Stimulated activated effector memory CD8-positive, alpha-beta T cell treated with anti-CD3 and anti-CD28 coated beads, Interleukin-12 subunit alpha, Interleukin-12 subunit beta, amount 100 ng/mL, for 72 hours (primary cell): ENCODE measurements around the gene CASZ1.

Experiments
- ATAC-seq: fragments of 150-1000 bp; cut with Tn5 transposase; 2 replicates; pipeline ENCODE4 v1.10.0; 2021
- DNase-seq, 2 donors: peaks; one replicate each; pipeline ENCODE4 v3.0.0; 2021 to 2022; ENCODE audit warnings: low spot score in 2 of 2
- H3K27ac Mint-ChIP-seq: one replicate; pipeline ENCODE4 v1.8.0; 2022; ENCODE audit warnings: mild to moderate bottlenecking, mixed read lengths
- H3K36me3 Mint-ChIP-seq: one replicate; pipeline ENCODE4 v1.8.0; 2022; ENCODE audit warnings: mild to moderate bottlenecking, mixed read lengths
- H3K4me1 Mint-ChIP-seq: one replicate; pipeline ENCODE4 v1.8.0; 2022; ENCODE audit warnings: mixed read lengths
- H3K4me3 Mint-ChIP-seq: one replicate; pipeline ENCODE4 v1.8.0; 2022; ENCODE audit warnings: mild to moderate bottlenecking, mixed read lengths
- H3K9me3 Mint-ChIP-seq: one replicate; pipeline ENCODE4 v1.8.0; 2022; ENCODE audit warnings: mixed read lengths

The CASZ1 gene

DNA sequence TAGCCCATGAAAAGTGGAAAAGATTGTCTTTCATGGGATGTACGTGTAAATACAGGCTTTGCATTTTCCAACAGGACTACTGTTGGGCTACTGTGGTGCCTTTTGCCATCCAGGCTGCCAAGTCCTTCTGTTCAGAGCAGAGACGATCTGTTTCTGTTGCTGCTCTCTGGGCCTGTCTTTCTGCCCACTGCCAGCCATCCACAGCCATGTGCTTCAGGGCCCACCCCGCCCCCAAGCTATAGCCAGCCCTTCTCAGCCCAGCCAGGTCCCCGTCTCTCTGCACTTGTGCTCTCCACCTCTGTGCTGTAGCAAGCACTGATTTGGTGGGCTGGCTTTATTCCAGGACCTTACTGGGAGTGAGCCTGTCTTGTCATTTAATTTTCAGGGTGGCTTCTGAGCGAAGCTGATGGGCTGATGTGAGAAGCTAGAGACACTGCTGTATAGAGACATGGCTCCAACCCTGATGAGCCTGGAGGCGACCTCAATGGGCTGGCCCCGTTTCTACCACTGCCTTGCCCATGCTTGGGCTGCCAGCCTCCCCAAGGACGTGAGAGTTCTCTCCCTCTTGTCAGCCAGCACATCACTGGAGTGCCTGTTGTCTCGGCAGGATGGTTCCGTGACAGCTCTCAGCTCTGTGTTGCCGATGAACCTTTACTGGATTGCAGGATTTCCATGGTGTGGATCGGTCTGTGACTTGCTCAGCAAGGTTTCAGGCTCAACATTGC, 183.8 kb downstream of the CASZ1 start:
- ATAC-seq (no peak), DNase-seq (no peak)
- Mint-ChIP-seq H3K9me3 (no peaks in the 10 kb centered on the region), H3K4me3 (no peak overlapping the region), H3K27ac (no peak overlapping the region), H3K36me3 (peaks cover 7% of the 10 kb centered on the region), H3K4me1 (peaks cover 11% of the 10 kb centered on the region)

- H3K36me3 Mint-ChIP-seq: peaks cover 7% of the 10 kb centered on the region
- no peak overlapping the region for H3K27ac Mint-ChIP-seq
- no peaks in the 10 kb centered on the region for H3K9me3 Mint-ChIP-seq
- ATAC-seq: no peak
- no peak overlapping the region for H3K4me3 Mint-ChIP-seq
- no peak for DNase-seq
- H3K4me1 Mint-ChIP-seq: peaks cover 11% of the 10 kb centered on the region
These were observed 185.4 kb downstream of the CASZ1 start for GRCh38 chr1:10610901-10611600.

DNA sequence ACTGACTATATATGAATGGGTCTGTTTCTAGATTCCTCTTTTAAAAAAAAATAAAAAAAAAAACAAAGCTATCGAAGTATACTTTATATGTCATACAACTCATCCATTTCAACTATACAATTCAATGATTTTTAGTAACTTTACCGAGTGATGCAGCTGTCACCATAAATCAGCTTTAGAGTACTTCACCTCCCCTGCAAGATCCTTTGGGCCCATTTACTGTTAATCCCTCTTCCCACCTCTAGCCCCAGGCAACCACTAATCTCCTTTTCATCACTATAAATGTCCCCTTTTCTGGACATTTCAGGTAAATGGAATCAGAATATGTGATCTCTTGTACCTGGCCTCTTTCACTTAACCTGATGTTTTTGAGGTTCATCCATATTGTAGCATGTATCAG, 187.8 kb downstream of the CASZ1 start:
- no peaks in the 10 kb centered on the region for H3K36me3 Mint-ChIP-seq
- DNase-seq (no peak), ATAC-seq (no peak)
- no peak overlapping the region for H3K27ac Mint-ChIP-seq
- H3K9me3 Mint-ChIP-seq: no peaks in the 10 kb centered on the region
- H3K4me3 Mint-ChIP-seq: no peak overlapping the region
- H3K4me1 Mint-ChIP-seq: no peaks in the 10 kb centered on the region

DNA sequence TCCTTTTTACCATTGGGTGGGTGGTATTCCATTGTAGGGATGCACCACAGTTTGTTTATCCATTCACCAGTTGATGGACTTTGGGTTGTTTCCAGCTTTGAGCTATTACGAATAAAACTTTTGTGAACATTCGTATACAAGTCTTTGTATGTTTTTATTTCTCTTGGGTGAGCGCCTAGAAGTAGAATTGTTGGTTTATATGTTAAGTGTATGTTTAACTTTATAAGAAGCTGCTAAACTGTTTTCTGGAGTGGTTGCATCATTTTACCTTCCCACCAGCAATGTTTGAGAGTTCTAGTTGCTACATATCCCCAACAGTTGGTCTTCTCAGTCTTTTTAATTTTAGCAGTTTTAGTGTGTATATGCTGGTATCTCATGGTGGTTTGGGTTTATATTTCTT, 189.2 kb downstream of the CASZ1 start:
- H3K27ac Mint-ChIP-seq: no peak overlapping the region
- ATAC-seq: no peak
- H3K4me3 Mint-ChIP-seq: no peak overlapping the region
- H3K4me1 Mint-ChIP-seq: no peaks in the 10 kb centered on the region
- no peaks in the 10 kb centered on the region for H3K9me3 Mint-ChIP-seq
- DNase-seq: no peak
- H3K36me3 Mint-ChIP-seq: no peaks in the 10 kb centered on the region

DNA sequence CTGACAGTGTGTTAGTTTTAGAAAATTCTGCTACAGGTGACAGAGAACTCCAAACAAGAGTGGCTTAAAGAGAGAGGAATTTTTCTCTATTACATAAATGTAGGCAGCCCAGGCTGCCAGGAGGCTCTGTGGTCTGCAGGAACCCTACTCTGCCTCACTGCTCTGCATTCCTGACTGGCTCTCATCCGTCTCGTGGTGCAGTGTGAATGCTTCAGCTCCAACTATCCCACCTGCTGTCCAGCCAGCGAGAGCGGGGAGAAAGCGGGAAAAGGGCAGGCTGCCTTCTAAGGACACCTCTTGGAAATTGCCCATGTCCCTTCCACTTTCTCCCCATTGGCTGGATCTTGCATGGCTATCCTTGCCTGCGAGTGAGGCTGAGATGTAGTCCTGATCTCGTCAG, 190.4 kb downstream of the CASZ1 start:
- Mint-ChIP-seq H3K36me3 (no peaks in the 10 kb centered on the region), H3K4me1 (no peaks in the 10 kb centered on the region), H3K9me3 (no peaks in the 10 kb centered on the region), H3K27ac (no peak overlapping the region), H3K4me3 (no peak overlapping the region)
- no peak for ATAC-seq
- DNase-seq: no peak

DNA sequence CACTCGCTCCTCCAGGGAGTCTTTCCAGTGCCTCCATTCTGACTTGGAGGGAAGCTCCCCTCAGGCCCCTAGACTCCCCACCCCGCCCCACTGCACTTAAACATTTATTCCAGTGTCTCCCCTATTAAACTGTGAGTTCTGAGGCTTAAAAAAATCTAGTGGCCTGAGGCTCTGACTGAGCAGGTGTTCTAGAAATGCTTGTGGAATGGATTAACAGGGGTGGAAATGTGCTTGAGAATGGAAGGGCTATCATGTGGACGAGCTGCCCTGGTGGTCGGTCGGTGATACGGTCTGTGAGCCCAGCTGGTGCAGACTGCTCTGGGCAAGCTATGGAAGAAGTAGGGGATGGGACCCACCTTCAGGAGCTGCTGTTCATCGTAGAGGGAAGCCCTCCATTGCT, 191.5 kb downstream of the CASZ1 start:
- H3K27ac Mint-ChIP-seq: no peak overlapping the region
- DNase-seq (no peak), ATAC-seq (no peak)
- H3K9me3 Mint-ChIP-seq: no peaks in the 10 kb centered on the region
- H3K36me3 Mint-ChIP-seq: peaks cover 5% of the 10 kb centered on the region
- H3K4me1 Mint-ChIP-seq: no peaks in the 10 kb centered on the region
- H3K4me3 Mint-ChIP-seq: no peak overlapping the region

- peaks cover 17% of the 10 kb centered on the region for H3K36me3 Mint-ChIP-seq
- H3K27ac Mint-ChIP-seq: no peak overlapping the region
- DNase-seq (no peak), ATAC-seq (no peak)
- no peaks in the 10 kb centered on the region for H3K9me3 Mint-ChIP-seq
- no peak overlapping the region for H3K4me3 Mint-ChIP-seq
- no peaks in the 10 kb centered on the region for H3K4me1 Mint-ChIP-seq
These were observed 193.5 kb downstream of the CASZ1 start for GRCh38 chr1:10602936-10603335.

DNA sequence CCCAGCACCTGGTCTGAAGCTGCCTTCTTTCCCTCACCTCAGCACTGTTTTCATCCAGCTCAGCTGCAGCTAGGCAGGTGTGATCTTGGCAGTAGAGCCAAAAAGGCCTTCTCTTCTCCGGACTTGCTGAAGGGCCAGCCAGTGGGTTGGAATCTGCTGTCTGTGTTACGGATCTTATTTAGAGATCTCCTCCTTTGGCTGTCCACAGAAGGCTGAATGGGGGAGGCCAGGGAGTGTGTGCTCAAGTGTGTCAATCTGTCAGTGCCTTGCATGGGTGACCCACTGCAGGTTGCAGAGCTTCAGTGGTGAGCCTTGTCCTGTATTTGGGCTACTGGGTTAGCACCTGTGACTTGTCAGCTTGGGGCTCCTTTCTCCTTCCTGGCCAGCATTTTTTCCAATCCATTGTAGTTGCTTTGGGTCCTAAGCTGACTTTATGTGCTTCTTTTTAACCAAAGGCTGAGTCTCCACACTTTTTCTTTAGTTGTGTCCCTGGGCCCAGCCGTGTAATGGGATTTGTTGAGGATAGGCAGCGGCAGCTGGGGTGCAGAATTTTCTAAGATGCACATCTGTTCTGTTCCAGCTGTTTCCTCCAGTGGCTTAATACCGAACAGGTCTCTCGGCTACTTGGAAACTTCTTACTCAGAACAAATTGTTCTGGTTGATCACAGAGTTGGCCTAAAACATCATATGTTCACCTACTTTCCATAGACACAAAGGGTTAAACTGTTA, 194.9 kb downstream of the CASZ1 start:
- DNase-seq (no peak), ATAC-seq (no peak)
- H3K4me3 Mint-ChIP-seq: no peak overlapping the region
- H3K27ac Mint-ChIP-seq: peak overlapping the region; percentile 27
- no peaks in the 10 kb centered on the region for H3K4me1 Mint-ChIP-seq
- no peaks in the 10 kb centered on the region for H3K9me3 Mint-ChIP-seq
- peaks cover 17% of the 10 kb centered on the region for H3K36me3 Mint-ChIP-seq

GRCh38 chr1:10599194-10599861, 197.1 kb downstream of the CASZ1 start:
- H3K9me3 Mint-ChIP-seq: no peaks in the 10 kb centered on the region
- H3K36me3 Mint-ChIP-seq: peaks cover 17% of the 10 kb centered on the region
- ATAC-seq (no peak), DNase-seq (no peak)
- no peaks in the 10 kb centered on the region for H3K4me1 Mint-ChIP-seq
- H3K4me3 Mint-ChIP-seq: no peak overlapping the region
- no peak overlapping the region for H3K27ac Mint-ChIP-seq

DNA sequence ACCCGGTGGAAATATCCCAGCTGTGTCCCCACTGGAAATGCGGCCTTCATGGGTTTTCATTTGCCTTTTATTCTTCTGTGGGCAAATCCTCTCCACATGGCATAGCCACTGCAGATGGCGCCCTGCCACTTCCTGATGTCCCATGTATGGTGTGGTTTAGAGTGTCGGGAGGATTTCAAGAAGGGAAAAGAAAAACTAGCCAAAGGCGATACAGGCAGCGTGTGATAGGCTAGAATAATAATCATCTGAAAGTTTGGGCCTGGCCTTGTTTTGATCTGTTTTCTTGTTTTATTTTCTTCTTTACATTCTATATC, 198.1 kb downstream of the CASZ1 start:
- Mint-ChIP-seq H3K27ac (no peak overlapping the region), H3K36me3 (peaks cover 17% of the 10 kb centered on the region), H3K4me1 (no peaks in the 10 kb centered on the region), H3K9me3 (no peaks in the 10 kb centered on the region), H3K4me3 (no peak overlapping the region)
- DNase-seq (no peak), ATAC-seq (no peak)

- DNase-seq: no peak
- no peaks in the 10 kb centered on the region for H3K9me3 Mint-ChIP-seq
- H3K27ac Mint-ChIP-seq: no peak overlapping the region
- no peak for ATAC-seq
- H3K36me3 Mint-ChIP-seq: peaks cover 17% of the 10 kb centered on the region
- no peaks in the 10 kb centered on the region for H3K4me1 Mint-ChIP-seq
- H3K4me3 Mint-ChIP-seq: no peak overlapping the region
These were observed 198.7 kb downstream of the CASZ1 start for GRCh38 chr1:10597492-10598388.

- Mint-ChIP-seq H3K9me3 (no peaks in the 10 kb centered on the region), H3K4me1 (no peaks in the 10 kb centered on the region), H3K4me3 (no peak overlapping the region), H3K36me3 (peaks cover 17% of the 10 kb centered on the region), H3K27ac (no peak overlapping the region)
- no peak for ATAC-seq
- no peak for DNase-seq
These were observed 199.7 kb downstream of the CASZ1 start for GRCh38 chr1:10596780-10597179.

- H3K27ac Mint-ChIP-seq: no peak overlapping the region
- DNase-seq (no peak), ATAC-seq (no peak)
- peaks cover 10% of the 10 kb centered on the region for H3K36me3 Mint-ChIP-seq
- no peaks in the 10 kb centered on the region for H3K9me3 Mint-ChIP-seq
- H3K4me3 Mint-ChIP-seq: no peak overlapping the region
- H3K4me1 Mint-ChIP-seq: no peaks in the 10 kb centered on the region
These were observed 201.7 kb downstream of the CASZ1 start for GRCh38 chr1:10594595-10595223.

- Mint-ChIP-seq H3K9me3 (no peaks in the 10 kb centered on the region), H3K4me3 (no peak overlapping the region), H3K4me1 (no peaks in the 10 kb centered on the region), H3K27ac (no peak overlapping the region), H3K36me3 (peaks cover 4% of the 10 kb centered on the region)
- DNase-seq (no peak), ATAC-seq (no peak)
These were observed 202.7 kb downstream of the CASZ1 start for GRCh38 chr1:10593750-10594149.
